ENCODE results near the gene CPHXL.

CPHXL gene

GRCh38 chr16:75687361-75687760, 38.9 kb downstream of the CPHXL start:
- DNase-seq (ENCODE audit: low spot score in 2 of 2) (no peak), ATAC-seq (replicated peaks; ENCODE audit: extremely low read depth, poor library complexity, severe bottlenecking) (no peak)
- Mint-ChIP-seq H3K36me3 (ENCODE audit: insufficient read depth) (no peaks in the 10 kb centered on the region), H3K27ac (ENCODE audit: low read depth) (no peak overlapping the region), H3K27me3 (no peaks in the 10 kb centered on the region), H3K4me1 (peaks cover 4% of the 10 kb centered on the region), H3K4me3 (no peak overlapping the region), H3K9me3 (no peaks in the 10 kb centered on the region)

DNA sequence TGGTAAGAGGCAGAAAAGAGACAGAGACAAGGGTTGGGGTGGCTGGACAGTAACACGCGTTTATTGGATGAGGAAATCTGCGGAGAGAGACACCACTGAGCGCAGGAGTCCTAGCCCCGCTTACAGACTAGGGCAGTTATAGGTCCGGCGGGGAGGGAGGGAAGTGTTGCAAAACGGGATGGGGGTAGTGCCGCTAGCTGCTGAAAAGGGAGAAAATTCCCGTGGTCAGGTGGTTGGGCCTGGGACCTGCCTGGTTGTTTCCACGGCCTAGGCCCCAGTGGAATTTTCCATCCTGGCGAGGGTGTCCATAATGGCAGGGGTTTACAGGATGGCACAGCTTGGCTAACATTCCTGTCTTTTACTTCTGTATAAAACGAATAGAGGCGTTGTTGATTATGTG, 44.0 kb downstream of the CPHXL start:
- ATAC-seq (replicated peaks; ENCODE audit: extremely low read depth, poor library complexity, severe bottlenecking) (no peak), DNase-seq (ENCODE audit: low spot score in 2 of 2) (no peak)
- Mint-ChIP-seq H3K9me3 (no peaks in the 10 kb centered on the region), H3K4me3 (no peak overlapping the region), H3K27ac (ENCODE audit: low read depth) (no peak overlapping the region), H3K4me1 (no peaks in the 10 kb centered on the region), H3K27me3 (no peaks in the 10 kb centered on the region), H3K36me3 (ENCODE audit: insufficient read depth) (peaks cover 3% of the 10 kb centered on the region)

- Mint-ChIP-seq H3K4me3 (no peak overlapping the region), H3K4me1 (no peaks in the 10 kb centered on the region), H3K36me3 (ENCODE audit: insufficient read depth) (peaks cover 3% of the 10 kb centered on the region), H3K27me3 (no peaks in the 10 kb centered on the region), H3K27ac (ENCODE audit: low read depth) (no peak overlapping the region), H3K9me3 (no peaks in the 10 kb centered on the region)
- DNase-seq (ENCODE audit: low spot score in 2 of 2) (no peak), ATAC-seq (replicated peaks; ENCODE audit: extremely low read depth, poor library complexity, severe bottlenecking) (no peak)
Observed at GRCh38 chr16:75679366-75679765, 46.9 kb downstream of the CPHXL start.

DNA sequence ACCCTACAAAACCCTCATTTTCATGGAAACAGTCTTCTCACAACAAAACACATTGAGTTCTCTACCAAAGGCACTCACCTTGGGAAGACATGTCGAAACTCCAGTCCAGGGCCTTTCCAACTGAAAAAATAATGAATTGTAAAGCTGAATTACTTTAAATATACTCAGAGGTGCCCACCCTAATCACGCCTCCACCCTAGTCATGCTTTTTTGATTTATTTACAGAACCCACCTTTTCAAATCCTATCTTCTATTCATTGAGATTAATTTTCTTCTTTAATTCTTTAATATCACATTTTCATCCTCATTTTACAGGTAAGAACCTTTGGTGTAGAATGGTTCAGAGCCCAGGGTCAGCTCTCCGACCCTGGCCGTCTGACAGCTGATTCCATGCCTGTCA, 49.4 kb downstream of the CPHXL start, which contains the start of gene CPHXL2:
TSS of gene CPHXL2 (minus strand) at position 101 of the 400 bp plus-strand sequence. CDS start at position 91, 10 bp downstream.
- H3K9me3 Mint-ChIP-seq: no peaks in the 10 kb centered on the region
- no peak for DNase-seq (ENCODE audit: low spot score in 2 of 2)
- no peak for ATAC-seq (replicated peaks; ENCODE audit: extremely low read depth, poor library complexity, severe bottlenecking)
- no peak within 1 kb of the TSS for H3K27ac Mint-ChIP-seq (ENCODE audit: low read depth)
- H3K4me3 Mint-ChIP-seq: no peak within 1 kb of the TSS
- H3K4me1 Mint-ChIP-seq: no peaks in the 10 kb centered on the region
- H3K27me3 Mint-ChIP-seq: no peaks in the 10 kb centered on the region
- peaks cover 3% of the 10 kb centered on the region for H3K36me3 Mint-ChIP-seq (ENCODE audit: insufficient read depth)

- Mint-ChIP-seq H3K36me3 (ENCODE audit: insufficient read depth) (peaks cover 4% of the 10 kb centered on the region), H3K4me1 (no peaks in the 10 kb centered on the region), H3K9me3 (no peaks in the 10 kb centered on the region), H3K27ac (ENCODE audit: low read depth) (no peak overlapping the region), H3K4me3 (no peak overlapping the region), H3K27me3 (no peaks in the 10 kb centered on the region)
- no peak for ATAC-seq (replicated peaks; ENCODE audit: extremely low read depth, poor library complexity, severe bottlenecking)
- DNase-seq (ENCODE audit: low spot score in 2 of 2): no peak
Observed at GRCh38 chr16:75667503-75667902, 58.8 kb downstream of the CPHXL start.
